Measurements from ENCODE around the gene TPCN1. TPM values are rescaled to one million over a fixed set of nuclear protein-coding genes. Genes with fewer than 3 reads are reported as not detected.
A peak's percentile ranks its signal among the peaks of the same experiment; 100 is the strongest.

Gene TPCN1
- total RNA-seq, 1 experiment from 2014 or later, result 13.5 TPM

DNA sequence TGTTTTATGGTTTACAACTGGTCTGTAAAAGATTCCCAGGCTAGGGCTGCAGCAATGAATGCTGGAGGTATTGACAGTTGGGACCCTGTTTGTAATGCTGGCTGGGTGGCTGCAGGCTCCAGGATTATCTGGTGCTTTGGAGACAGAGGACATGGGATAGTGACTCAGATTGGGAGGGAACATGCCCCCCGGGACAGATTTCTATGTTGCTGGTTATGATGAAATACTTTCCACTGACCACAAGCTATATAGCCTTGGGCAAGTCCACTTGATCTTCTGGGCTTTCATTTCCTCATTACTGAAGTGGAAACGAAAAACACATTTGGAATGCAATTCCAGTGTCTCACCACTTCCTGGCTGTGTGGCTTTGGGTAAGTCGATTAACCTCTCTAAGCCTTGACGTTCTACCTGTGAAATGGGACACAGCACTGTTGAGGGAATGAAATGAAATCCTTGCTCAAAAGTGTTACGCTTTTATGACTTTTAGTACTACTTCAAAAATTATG is 6.3 kb upstream of the TPCN1 start:
- H3K9ac ChIP-seq (ENCODE audit: extremely low read depth, insufficient read length, low read length), result no peak overlapping the region
- TF ChIP-seq, protein P1, sequence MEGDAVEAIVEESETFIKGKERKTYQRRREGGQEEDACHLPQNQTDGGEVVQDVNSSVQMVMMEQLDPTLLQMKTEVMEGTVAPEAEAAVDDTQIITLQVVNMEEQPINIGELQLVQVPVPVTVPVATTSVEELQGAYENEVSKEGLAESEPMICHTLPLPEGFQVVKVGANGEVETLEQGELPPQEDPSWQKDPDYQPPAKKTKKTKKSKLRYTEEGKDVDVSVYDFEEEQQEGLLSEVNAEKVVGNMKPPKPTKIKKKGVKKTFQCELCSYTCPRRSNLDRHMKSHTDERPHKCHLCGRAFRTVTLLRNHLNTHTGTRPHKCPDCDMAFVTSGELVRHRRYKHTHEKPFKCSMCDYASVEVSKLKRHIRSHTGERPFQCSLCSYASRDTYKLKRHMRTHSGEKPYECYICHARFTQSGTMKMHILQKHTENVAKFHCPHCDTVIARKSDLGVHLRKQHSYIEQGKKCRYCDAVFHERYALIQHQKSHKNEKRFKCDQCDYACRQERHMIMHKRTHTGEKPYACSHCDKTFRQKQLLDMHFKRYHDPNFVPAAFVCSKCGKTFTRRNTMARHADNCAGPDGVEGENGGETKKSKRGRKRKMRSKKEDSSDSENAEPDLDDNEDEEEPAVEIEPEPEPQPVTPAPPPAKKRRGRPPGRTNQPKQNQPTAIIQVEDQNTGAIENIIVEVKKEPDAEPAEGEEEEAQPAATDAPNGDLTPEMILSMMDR (conservative IDR thresholded peaks at IDR 0.05), result no peak
- no peak overlapping the region for H2BK5ac ChIP-seq (ENCODE audit: insufficient read length, low read length)
- H3K56ac ChIP-seq (ENCODE audit: insufficient read length, low read depth, low read length), result no peak overlapping the region
- no peak overlapping the region for H3K18ac ChIP-seq (ENCODE audit: insufficient read length, low read depth, low read length)
- Mint-ChIP-seq H3K4me1 (peaks cover 2 to 5% of the 10 kb centered on the region in 2 experiments; a peak in 1 of 4 replicates), H3K36me3 (ENCODE audit: insufficient read depth in 1 of 3, low read depth in 3 of 3) (no peaks in the 10 kb centered on the region; a peak in 1 of 7 replicates), H3K4me3 (no peak overlapping the region), H3K9me3 (no peaks in the 10 kb centered on the region), H3K27ac (peak overlapping the region in 1 of 3 experiments; percentile 75; a peak in 2 of 7 replicates), H3K27me3 (ENCODE audit: low read depth) (no peaks in the 10 kb centered on the region)
- H3K4me2 ChIP-seq (ENCODE audit: insufficient read depth, insufficient read length, low read length), result no peak overlapping the region
- no peak overlapping the region for H2AFZ ChIP-seq (ENCODE audit: low read length)
- no CpG with 5 or more reads among the region's 5 CpGs for WGBS (ENCODE audit: extremely low coverage, insufficient read length, low lambda C conversion rate)
- H3K4ac ChIP-seq (ENCODE audit: low read depth, low read length), result no peak overlapping the region
- no peak overlapping the region for H4K5ac ChIP-seq (ENCODE audit: insufficient read length, low read depth, low read length)
- no peak overlapping the region for H4K8ac ChIP-seq (replicated peaks; ENCODE audit: insufficient read length, low read depth, low read length)
- H2AK5ac ChIP-seq (ENCODE audit: insufficient read length, low read length), result no peak overlapping the region
- H2BK12ac ChIP-seq (ENCODE audit: insufficient read length, low read depth, low read length), result no peak overlapping the region
- H2BK20ac ChIP-seq (ENCODE audit: low read depth, low read length, poor library complexity, severe bottlenecking), result no peak overlapping the region
- H3T11ph ChIP-seq (ENCODE audit: low read length), result no peak overlapping the region
- no peak overlapping the region for H3K23ac ChIP-seq (ENCODE audit: insufficient read length, low read depth, low read length)
- H3K27me3 ChIP-seq (ENCODE audit: insufficient read depth, low read length), result no peaks in the 10 kb centered on the region
- no peaks in the 10 kb centered on the region for H3K79me2 ChIP-seq (ENCODE audit: insufficient read depth, low read length)
- H2BK120ac ChIP-seq (ENCODE audit: low read depth, low read length, poor library complexity, severe bottlenecking), result no peak overlapping the region
- no peaks in the 10 kb centered on the region for H3K9me3 ChIP-seq (ENCODE audit: control insufficient read depth, low read depth, low read length)
- no peaks in the 10 kb centered on the region for H4K20me1 ChIP-seq (ENCODE audit: control insufficient read depth, insufficient read depth, insufficient read length)
- no peak for DNase-seq
- H4K91ac ChIP-seq (ENCODE audit: insufficient read length, low read depth, low read length), result no peak overlapping the region
- H3K4me1 ChIP-seq (ENCODE audit: insufficient read depth, low read length), result no peaks in the 10 kb centered on the region; the same call in 1 of the 2 replicates
- no peak overlapping the region for H2BK15ac ChIP-seq (ENCODE audit: low read depth, low read length)
- no peak overlapping the region for H3K27ac ChIP-seq (ENCODE audit: insufficient read length, low read depth, low read length)
- no peaks in the 10 kb centered on the region for H3K23me2 ChIP-seq (ENCODE audit: insufficient read length, low read depth, low read length, poor library complexity, severe bottlenecking)
- no peak overlapping the region for H3K14ac ChIP-seq (ENCODE audit: insufficient read depth, low read length)
- no peaks in the 10 kb centered on the region for H3K79me1 ChIP-seq (ENCODE audit: insufficient read depth, low read depth, low read length, poor library complexity, severe bottlenecking)

All from H9 (cell line).